Measurements from ENCODE around the gene THEMIS2.
A peak's percentile ranks its signal among the peaks of the same experiment; 100 is the strongest.

THEMIS2 gene

GRCh38 chr1:27886744-27887143 is 14.4 kb downstream of the THEMIS2 start:
- no peak for DNase-seq

- DNase-seq = peak; percentile 74
Observed at GRCh38 chr1:27887215-27888021, 15.1 kb downstream of the THEMIS2 start.

- no peak for DNase-seq
Observed at GRCh38 chr1:27889506-27889905, 17.2 kb downstream of the THEMIS2 start.

DNA sequence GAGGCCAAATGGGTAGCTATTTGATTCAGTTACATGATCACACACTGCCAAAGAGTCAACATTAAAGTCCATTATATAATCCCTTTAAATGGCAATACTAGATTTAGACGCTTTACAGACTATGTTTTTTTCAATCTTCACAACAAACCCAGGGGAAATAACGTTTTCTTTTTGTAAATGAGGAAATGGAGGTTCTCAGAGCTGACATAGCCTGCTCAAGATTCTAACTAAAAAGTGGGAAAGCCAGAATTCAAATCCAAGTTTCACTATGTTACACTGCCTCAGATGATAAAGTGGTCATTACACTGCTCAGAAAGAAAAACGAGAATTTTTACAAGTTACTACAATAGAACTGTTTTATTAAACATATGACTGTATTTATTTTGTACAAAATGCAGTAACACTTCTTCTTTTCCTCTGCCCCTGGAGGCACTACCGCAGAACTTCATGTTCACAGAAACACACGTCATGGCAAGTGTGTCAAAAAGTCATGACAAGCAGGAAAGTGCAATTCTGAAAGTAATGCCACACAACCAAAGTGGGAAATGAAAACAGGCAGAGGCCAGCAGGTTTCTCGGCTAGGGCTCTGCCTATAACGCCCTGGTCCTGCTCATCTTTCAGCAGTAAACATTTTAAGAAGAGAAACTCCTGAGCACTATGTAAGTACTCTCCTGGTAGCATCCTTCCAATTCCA is 19.0 kb downstream of the THEMIS2 start:
- peak; percentile 68 for DNase-seq

DNA sequence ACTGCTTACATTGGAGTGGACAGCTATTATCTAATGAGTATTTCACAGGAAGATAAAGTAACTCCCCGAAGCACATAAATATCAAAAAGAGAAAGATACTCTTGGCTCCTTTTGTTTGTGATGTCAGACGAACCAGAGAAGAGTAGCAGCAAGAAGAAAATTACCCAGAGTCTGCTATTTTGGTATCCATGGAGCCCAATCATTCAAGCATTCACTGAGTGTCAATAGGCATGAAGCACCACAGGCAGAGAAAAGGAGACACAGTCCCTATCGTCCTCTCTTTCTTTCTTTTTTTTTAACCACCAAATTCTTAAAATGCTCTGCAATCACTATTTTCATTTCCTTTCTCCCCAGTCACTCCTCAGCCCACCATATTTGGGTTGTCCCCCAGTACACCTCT is 22.2 kb downstream of the THEMIS2 start:
- DNase-seq = no peak

DNA sequence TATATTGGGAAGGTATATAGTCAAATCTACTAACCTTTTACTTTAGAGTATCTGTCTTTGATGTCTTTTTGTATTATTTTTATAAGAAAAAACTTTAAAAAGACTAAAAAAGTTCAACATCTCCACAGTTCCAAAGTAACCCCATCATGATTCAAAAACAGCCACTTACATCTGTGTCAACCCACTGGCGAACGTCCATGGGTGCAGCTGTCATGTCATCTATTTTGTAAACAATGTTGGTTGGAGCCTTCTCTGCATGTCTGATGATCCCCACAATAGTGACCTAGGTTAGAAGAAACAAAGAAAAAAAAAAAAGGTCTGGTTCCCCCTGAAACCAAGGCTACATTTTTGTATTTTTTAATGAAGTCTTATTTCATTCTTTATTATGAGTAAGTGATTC is 34.4 kb downstream of the THEMIS2 start:
- no peak for DNase-seq

- no peak for DNase-seq
Observed at GRCh38 chr1:27912429-27912828, 40.1 kb downstream of the THEMIS2 start.

- DNase-seq = no peak
Observed at GRCh38 chr1:27915082-27915575, 42.8 kb downstream of the THEMIS2 start.

GRCh38 chr1:27922272-27922671 is 49.9 kb downstream of the THEMIS2 start:
- DNase-seq = no peak

GRCh38 chr1:27928216-27928954 is 56.0 kb downstream of the THEMIS2 start:
- DNase-seq = no peak

DNA sequence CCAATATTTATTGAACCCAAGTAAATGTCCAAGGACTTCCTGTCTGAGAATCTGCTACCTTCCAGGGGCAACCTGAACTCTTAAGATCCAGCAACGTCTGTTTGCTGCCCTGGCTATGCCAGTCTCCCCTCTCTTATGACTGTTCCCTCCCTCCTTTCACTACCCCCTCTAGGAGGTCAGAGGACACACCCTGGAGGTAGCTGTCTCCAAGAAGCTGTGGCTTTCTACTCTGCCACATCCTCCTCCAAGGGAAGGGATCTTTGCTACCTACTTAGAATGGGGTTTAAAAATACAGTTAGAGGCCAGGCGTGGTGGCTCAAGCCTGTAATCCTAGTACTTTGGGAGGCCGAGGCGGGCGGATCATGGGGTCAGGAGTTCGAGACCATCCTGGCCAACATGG is 58.8 kb downstream of the THEMIS2 start:
- no peak for DNase-seq

- DNase-seq = no peak
Observed at GRCh38 chr1:27931759-27932158, 59.4 kb downstream of the THEMIS2 start.

DNA sequence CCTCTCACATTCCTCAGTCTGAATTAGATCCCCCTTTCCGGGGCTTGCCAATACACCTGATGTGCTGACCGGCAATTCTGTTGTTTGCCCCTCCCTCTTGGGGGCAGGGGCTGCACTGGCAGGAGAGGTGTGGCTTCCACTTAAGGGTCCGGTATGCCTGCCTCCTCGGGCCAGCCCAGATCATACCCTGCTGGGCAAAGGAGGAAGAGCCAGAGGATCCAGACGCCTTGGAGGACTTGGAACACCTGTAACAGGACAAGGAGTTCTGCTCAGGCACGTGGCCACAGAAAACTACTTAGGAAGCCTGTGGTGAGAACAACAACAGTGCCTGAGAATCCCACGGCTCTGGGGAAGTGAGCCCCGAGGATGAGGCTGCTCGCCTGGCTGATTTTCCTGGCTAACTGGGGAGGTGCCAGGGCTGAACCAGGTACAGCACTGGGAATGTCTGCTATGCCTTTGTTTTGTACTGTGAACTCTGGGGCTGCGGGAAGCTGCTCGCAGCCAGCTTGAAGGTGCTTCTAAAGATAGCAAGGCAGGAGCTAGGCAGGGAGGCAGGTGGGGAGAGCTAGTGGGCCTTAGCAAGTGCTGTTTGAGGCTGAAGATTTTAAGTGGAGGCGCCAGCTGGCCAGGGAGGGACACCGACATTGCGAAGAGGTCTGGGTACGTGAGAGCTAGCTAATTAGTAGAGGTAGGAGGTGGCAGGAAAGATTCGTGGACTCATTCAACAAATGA is 62.6 kb downstream of the THEMIS2 start, which contains the start of gene SMPDL3B:
Gene SMPDL3B, plus strand, starts transcription at position 183 of the 732 bp plus-strand sequence. Its CDS starts 184 bp downstream, at position 367.
- no peak for DNase-seq

GRCh38 chr1:27935721-27936120 is 63.4 kb downstream of the THEMIS2 start:
- no peak for DNase-seq
